GM10248 (cell line): ENCODE measurements around the gene KLF9.

Source experiments
- CTCF ChIA-PET: fragments of 300-600 bp; sonication (Branson Sonifier 250); formaldehyde crosslinking; extraction: SDS; loops from one replicate; lab custom pipeline; 2021; ENCODE audit warnings: antibody characterized with exemption; lab: Yijun Ruan, JAX
- POLR2A ChIA-PET: fragments of 350-650 bp; sonication (Branson Sonifier 250); formaldehyde crosslinking; extraction: SDS; loops from one replicate; lab custom pipeline; 2020; ENCODE audit warnings: antibody characterized with exemption; lab: Yijun Ruan, JAX
- DNase-seq: peaks from one replicate; pipeline ENCODE4 v3.0.0; 2012; ENCODE audit errors: extremely low spot score
- CTCF ChIP-seq: IDR thresholded peaks from 2 replicates; pipeline ENCODE4 v1.5.1; 2012; ENCODE audit warnings: mild to moderate bottlenecking, low read depth; ENCODE audit errors: extremely low read depth, missing control alignments, control extremely low read depth

The KLF9 gene

GRCh38 chr9:70451765-70452164 lies 37.3 kb upstream of the KLF9 start:
- DNase-seq, result no peak
- ChIA-PET POLR2A (no interaction called here), CTCF (no interaction called here)
- TF ChIP-seq CTCF, result no peak

GRCh38 chr9:70450738-70451137 lies 36.3 kb upstream of the KLF9 start:
- no peak for TF ChIP-seq CTCF
- CTCF ChIA-PET, result interaction anchor here (0.9 kb wide), 1 partner anchor 33 kb away, joined by 4 read pairs; no protein-coding TSS in a partner anchor
- POLR2A ChIA-PET, result no interaction called here
- DNase-seq, result no peak

DNA sequence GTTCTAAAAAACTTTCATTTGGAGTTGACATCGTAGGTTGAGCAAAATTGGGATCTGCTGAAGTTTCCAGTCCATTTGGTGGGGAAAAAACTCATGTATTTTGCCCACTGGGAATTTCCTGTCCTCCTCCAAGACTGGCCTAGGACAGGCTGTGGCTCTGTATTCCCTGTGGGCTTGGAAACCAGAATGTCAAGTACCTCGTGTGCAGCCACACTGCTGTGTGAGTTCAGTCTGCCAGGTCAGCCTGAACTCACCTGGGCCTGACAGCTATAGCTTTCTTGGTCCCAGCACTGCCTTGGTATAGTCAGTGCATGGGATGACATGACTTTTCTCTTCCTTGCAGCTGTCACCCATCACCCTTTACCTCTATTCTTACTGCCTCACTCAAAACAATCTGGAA lies 35.0 kb upstream of the KLF9 start:
- TF ChIP-seq CTCF, result no peak
- no peak for DNase-seq
- ChIA-PET CTCF (interaction anchor here (1.0 kb wide), 1 partner anchor 14 kb away, joined by 3 read pairs; no protein-coding TSS in a partner anchor), POLR2A (no interaction called here)

DNA sequence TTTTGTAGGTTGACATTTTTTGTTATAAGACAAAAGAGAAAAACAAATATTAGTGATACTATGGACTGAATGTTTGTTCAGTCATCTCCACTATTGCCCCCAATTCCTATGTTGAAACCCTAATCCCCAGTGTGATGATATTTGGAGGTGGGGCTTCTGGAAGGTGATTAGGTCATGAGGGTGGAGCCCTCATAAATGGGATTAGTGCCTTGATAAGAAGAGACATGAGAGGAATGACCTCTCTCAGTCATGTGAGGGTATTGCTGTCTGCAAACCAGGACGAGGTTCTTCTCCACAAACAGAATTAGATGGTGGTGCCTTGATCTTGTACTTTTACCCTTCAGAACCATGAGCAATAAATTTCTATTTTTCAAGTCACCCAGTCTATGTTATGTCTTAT lies 34.5 kb upstream of the KLF9 start:
- DNase-seq, result no peak
- no peak for TF ChIP-seq CTCF
- POLR2A ChIA-PET, result no interaction called here
- CTCF ChIA-PET, result no interaction called here

DNA sequence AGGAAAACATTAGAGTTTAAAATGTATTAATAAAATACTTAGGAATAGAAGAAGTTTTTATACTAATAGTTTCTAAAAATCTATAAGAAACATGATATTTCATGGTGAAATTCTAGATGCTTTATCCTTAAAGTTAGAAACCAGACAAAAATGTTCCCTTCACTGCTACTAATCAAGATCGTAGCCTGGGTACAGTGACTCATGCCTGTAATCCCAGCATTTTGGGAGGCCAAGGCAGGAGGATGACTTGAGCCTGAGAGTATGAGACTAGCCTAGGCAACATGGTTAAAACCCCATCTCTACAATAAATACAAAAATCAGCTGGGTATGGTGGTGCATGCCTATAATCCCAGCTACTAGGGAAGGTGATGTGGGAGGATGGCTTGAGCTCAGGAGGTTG lies 30.4 kb upstream of the KLF9 start:
- no peak for TF ChIP-seq CTCF
- CTCF ChIA-PET, result no interaction called here
- DNase-seq, result no peak
- POLR2A ChIA-PET, result no interaction called here

GRCh38 chr9:70442328-70442848 lies 27.9 kb upstream of the KLF9 start:
- ChIA-PET POLR2A (no interaction called here), CTCF (no interaction called here)
- no peak for TF ChIP-seq CTCF
- no peak for DNase-seq
